Heart left ventricle (tissue), 13 donors: ENCODE data around the gene RAB3C.

Source experiments
- POLR2A ChIP-seq, 2 donors: fragments of 450-650 bp; IDR thresholded peaks; one replicate each; pipeline ENCODE4 v1.6.1; 2017; ENCODE audit warnings: antibody characterized with exemption in 2 of 2, mild to moderate bottlenecking in 2 of 2, moderate library complexity in 2 of 2
- TF ChIP-seq, protein P1 (sequence below), 12 donors: fragments of 200-600 bp; sonication (generic) in 4 of 12; IDR thresholded peaks; one replicate each; pipeline versions ENCODE4 v1.5.0 to v1.8.0; 2018 to 2022; ENCODE audit warnings: antibody characterized with exemption in 12 of 12, mild to moderate bottlenecking in 5 of 12
- donor health status: ischemic (EF 13 %, LVEDD 7.1; RV severe dilation, severe dysfunction).
- donor health status: DM: no; HTN: yes; CAD: no.
- donor health status: DM: no; HTN: no; CAD: no.
- donor health status: ischemic (EF 25% LVEDD 6.9; RV normal size, moderate dysfunction).
- donor health status: ischemic (EF 25% LVEDD 5.7; RV mildly dilated, moderate dysfunction).
- donor health status: ischemic (EF 35%, LVEDD 5.7; RV mildly dilated, moderate dysfunction).
- donor health status: nonischemic (EF 11% LVEDD 7.7; RV severe dilation, severe dysfunction).
- donor health status: DM: yes; HTN: yes; CAD: no.
- donor health status: PGD.
- donor health status: ischemic (EF 29% LVEDD 5.4; RV normal size, mild dysfunction).
- donor health status: nonischemic (EF 23%, LVEDD 6.1; RV moderate dilation, normal function).

DNA sequence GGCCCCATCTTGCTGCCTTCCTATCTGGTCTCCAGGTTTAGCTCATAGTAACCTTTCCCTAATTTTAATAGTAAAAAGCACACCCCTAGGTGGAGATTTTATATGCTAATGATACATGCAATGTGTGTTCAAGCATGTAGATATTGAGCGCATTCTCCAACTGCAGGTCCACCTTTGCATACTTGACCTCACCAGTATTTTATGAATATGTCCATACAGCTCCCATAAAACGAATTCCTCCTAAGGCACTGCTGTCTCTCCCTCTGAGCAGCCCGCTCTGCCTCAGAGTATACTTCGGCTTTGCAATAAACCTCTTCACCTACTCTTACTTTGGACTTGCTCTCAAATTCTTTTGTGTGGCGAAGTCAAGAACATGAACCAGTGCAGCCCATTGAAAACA, 153.3 kb downstream of the RAB3C start:
- TF ChIP-seq, protein P1, sequence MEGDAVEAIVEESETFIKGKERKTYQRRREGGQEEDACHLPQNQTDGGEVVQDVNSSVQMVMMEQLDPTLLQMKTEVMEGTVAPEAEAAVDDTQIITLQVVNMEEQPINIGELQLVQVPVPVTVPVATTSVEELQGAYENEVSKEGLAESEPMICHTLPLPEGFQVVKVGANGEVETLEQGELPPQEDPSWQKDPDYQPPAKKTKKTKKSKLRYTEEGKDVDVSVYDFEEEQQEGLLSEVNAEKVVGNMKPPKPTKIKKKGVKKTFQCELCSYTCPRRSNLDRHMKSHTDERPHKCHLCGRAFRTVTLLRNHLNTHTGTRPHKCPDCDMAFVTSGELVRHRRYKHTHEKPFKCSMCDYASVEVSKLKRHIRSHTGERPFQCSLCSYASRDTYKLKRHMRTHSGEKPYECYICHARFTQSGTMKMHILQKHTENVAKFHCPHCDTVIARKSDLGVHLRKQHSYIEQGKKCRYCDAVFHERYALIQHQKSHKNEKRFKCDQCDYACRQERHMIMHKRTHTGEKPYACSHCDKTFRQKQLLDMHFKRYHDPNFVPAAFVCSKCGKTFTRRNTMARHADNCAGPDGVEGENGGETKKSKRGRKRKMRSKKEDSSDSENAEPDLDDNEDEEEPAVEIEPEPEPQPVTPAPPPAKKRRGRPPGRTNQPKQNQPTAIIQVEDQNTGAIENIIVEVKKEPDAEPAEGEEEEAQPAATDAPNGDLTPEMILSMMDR (IDR thresholded peaks at IDR 0.05): no peak
- TF ChIP-seq POLR2A (IDR thresholded peaks at IDR 0.05): no peak
